ENCODE data around the gene CELF2.

CELF2 gene

DNA sequence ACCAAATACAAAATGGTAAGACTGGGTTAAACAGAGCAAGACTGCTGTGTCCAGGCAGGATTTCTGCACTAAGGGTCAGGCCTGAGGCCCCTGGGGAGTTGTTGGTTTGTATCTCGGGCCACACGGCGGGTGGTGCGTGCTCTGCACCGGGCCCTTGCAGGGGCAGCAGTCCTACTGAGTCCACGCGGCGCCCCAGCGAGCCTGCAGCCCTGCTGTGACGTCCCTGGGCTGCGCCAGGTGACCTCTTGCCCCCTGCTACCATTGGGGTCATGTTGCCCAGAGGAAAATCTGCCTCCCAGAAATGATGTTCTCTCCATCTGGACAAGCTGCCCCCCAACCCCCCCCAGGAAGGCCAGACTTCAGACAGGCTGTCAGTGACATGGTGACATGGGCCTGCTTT is 281.5 kb downstream of the CELF2 start:
- Histone ChIP-seq H3K27ac (ENCODE audit: extremely low read depth, low read depth, low read length) (no peak overlapping the region), H3K36me3 (ENCODE audit: control insufficient read depth in 2 of 2, insufficient read depth in 1 of 2, low read length in 2 of 2) (peaks cover 4 to 9% of the 10 kb centered on the region in 2 experiments; a peak in 2 of 3 replicates), H3K4me3 (ENCODE audit: low read depth, low read length) (no peak overlapping the region), H3K9me3 (ENCODE audit: control insufficient read depth, insufficient read depth, low read depth, low read length) (no peaks in the 10 kb centered on the region), H3K4me1 (ENCODE audit: control insufficient read depth, insufficient read depth, low read length) (no peaks in the 10 kb centered on the region)
- ChIA-PET POLR2A (no interaction called here), CTCF (no interaction called here)
- TF ChIP-seq SCRT2 (tag by site-specific recombination; IDR thresholded peaks at IDR 0.05): no peak
- no peak for TF ChIP-seq ZNF26 (tag by site-specific recombination; IDR thresholded peaks at IDR 0.05)
- TF ChIP-seq ZNF623 (tag by site-specific recombination; IDR thresholded peaks at IDR 0.05): no peak
- no peak for TF ChIP-seq GLI4 (tag by site-specific recombination; IDR thresholded peaks at IDR 0.05)
- no peak for TF ChIP-seq ZNF701 (tag by site-specific recombination; IDR thresholded peaks at IDR 0.05)
- TF ChIP-seq ZNF211 (tag by site-specific recombination; IDR thresholded peaks at IDR 0.05; ENCODE audit: low read depth): no peak
- no peak for TF ChIP-seq BCL6B (tag by site-specific recombination; IDR thresholded peaks at IDR 0.05)
- no peak for TF ChIP-seq ZNF175 (tag by site-specific recombination; IDR thresholded peaks at IDR 0.05)
- TF ChIP-seq ZNF692 (tag by site-specific recombination; IDR thresholded peaks at IDR 0.05): no peak
- no peak for TF ChIP-seq ZNF792 (tag by site-specific recombination; IDR thresholded peaks at IDR 0.05)
- TF ChIP-seq ZNF585B (tag by site-specific recombination; IDR thresholded peaks at IDR 0.05): no peak
- no peak for TF ChIP-seq ZNF580 (tag by site-specific recombination; IDR thresholded peaks at IDR 0.05)
- no peak for TF ChIP-seq SCRT1 (tag by site-specific recombination; IDR thresholded peaks at IDR 0.05; ENCODE audit: borderline replicate concordance)
- no peak for TF ChIP-seq ZNF549 (tag by site-specific recombination; IDR thresholded peaks at IDR 0.05)
- no peak for TF ChIP-seq KLF16 (tag by site-specific recombination; IDR thresholded peaks at IDR 0.05)

DNA sequence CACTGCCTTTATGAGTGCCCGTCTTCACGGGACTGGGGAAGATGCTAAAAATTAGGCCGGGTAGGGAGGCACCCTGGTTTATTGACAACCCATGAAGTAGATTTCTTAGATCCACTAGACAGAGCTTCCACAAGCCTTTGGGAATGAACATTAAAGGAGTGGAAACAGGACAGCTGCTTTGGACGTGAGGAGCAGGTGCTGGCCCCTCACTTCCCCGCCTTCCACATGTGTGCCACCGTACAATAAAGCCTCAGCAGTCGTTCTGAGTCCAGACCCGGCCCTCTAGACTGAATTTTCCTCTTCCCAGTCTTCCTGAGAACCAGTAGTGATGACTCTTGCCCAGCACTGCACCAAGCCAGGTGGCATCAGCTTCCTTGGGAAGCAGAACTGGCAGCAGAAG is 282.4 kb downstream of the CELF2 start:
- ChIA-PET CTCF (no interaction called here), POLR2A (no interaction called here)
- peaks cover 0 to 12% of the 10 kb centered on the region in 2 experiments; a peak in 2 of 3 replicates for H3K36me3 ChIP-seq (ENCODE audit: control insufficient read depth in 2 of 2, insufficient read depth in 1 of 2, low read length in 2 of 2)
- H3K4me1 ChIP-seq (ENCODE audit: control insufficient read depth, insufficient read depth, low read length): no peaks in the 10 kb centered on the region
- H3K4me3 ChIP-seq (ENCODE audit: low read depth, low read length): no peak overlapping the region
- no peak for TF ChIP-seq ZNF426 (tag by site-specific recombination; IDR thresholded peaks at IDR 0.05)
- TF ChIP-seq, protein P1, sequence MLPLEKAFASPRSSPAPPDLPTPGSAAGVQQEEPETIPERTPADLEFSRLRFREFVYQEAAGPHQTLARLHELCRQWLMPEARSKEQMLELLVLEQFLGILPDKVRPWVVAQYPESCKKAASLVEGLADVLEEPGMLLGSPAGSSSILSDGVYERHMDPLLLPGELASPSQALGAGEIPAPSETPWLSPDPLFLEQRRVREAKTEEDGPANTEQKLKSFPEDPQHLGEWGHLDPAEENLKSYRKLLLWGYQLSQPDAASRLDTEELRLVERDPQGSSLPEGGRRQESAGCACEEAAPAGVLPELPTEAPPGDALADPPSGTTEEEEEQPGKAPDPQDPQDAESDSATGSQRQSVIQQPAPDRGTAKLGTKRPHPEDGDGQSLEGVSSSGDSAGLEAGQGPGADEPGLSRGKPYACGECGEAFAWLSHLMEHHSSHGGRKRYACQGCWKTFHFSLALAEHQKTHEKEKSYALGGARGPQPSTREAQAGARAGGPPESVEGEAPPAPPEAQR (tag by site-specific recombination; IDR thresholded peaks at IDR 0.05): no peak
- H3K27ac ChIP-seq (ENCODE audit: extremely low read depth, low read depth, low read length): no peak overlapping the region
- no peaks in the 10 kb centered on the region for H3K9me3 ChIP-seq (ENCODE audit: control insufficient read depth, insufficient read depth, low read depth, low read length)

DNA sequence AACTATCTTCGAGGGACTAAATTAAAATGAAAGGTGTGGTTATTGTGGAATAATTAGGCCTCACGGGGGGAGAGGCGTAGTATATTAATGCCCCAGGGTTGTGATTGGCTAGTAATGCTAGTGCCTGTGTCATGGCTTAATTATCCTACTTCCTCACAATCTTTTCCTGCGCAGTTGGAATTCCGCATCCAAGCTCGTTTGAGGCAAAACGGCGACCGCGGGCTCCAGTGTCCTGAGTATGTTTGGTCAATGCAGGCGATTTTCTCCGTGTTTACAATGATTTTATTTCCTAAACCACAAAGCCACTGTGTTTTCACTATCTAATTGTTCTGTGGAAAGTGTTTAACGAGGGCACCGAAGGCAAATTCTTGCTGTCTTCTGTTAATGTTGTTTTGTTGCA is 282.9 kb downstream of the CELF2 start:
- CTCF ChIA-PET: no interaction called here
- Histone ChIP-seq H3K4me3 (ENCODE audit: low read depth, low read length) (no peak overlapping the region), H3K4me1 (ENCODE audit: control insufficient read depth, insufficient read depth, low read length) (no peaks in the 10 kb centered on the region), H3K9me3 (ENCODE audit: control insufficient read depth, insufficient read depth, low read depth, low read length) (no peaks in the 10 kb centered on the region), H3K36me3 (ENCODE audit: control insufficient read depth in 2 of 2, insufficient read depth in 1 of 2, low read length in 2 of 2) (peaks cover 0 to 12% of the 10 kb centered on the region in 2 experiments; a peak in 2 of 3 replicates), H3K27ac (ENCODE audit: extremely low read depth, low read depth, low read length) (no peak overlapping the region)
- POLR2A ChIA-PET: no interaction called here
- TF ChIP-seq, protein P2, sequence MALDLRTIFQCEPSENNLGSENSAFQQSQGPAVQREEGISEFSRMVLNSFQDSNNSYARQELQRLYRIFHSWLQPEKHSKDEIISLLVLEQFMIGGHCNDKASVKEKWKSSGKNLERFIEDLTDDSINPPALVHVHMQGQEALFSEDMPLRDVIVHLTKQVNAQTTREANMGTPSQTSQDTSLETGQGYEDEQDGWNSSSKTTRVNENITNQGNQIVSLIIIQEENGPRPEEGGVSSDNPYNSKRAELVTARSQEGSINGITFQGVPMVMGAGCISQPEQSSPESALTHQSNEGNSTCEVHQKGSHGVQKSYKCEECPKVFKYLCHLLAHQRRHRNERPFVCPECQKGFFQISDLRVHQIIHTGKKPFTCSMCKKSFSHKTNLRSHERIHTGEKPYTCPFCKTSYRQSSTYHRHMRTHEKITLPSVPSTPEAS (tag by site-specific recombination; IDR thresholded peaks at IDR 0.05): no peak
- TF ChIP-seq OVOL3 (tag by site-specific recombination; IDR thresholded peaks at IDR 0.05) (no peak), ZNF138 (tag by site-specific recombination; IDR thresholded peaks at IDR 0.05; ENCODE audit: borderline replicate concordance) (no peak), BCL11A (tag by site-specific recombination; IDR thresholded peaks at IDR 0.05; ENCODE audit: low read depth) (no peak)
- TF ChIP-seq, protein P3, sequence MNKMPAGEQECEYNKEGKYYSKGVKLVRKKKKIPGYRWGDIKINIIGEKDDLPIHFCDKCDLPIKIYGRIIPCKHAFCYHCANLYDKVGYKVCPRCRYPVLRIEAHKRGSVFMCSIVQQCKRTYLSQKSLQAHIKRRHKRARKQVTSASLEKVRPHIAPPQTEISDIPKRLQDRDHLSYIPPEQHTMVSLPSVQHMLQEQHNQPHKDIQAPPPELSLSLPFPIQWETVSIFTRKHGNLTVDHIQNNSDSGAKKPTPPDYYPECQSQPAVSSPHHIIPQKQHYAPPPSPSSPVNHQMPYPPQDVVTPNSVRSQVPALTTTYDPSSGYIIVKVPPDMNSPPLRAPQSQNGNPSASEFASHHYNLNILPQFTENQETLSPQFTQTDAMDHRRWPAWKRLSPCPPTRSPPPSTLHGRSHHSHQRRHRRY (tag by site-specific recombination; IDR thresholded peaks at IDR 0.05): no peak
- TF ChIP-seq, protein P4, sequence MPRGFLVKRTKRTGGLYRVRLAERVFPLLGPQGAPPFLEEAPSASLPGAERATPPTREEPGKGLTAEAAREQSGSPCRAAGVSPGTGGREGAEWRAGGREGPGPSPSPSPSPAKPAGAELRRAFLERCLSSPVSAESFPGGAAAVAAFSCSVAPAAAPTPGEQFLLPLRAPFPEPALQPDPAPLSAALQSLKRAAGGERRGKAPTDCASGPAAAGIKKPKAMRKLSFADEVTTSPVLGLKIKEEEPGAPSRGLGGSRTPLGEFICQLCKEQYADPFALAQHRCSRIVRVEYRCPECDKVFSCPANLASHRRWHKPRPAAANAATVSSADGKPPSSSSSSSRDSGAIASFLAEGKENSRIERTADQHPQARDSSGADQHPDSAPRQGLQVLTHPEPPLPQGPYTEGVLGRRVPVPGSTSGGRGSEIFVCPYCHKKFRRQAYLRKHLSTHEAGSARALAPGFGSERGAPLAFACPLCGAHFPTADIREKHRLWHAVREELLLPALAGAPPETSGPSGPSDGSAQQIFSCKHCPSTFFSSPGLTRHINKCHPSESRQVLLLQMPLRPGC (tag by site-specific recombination; IDR thresholded peaks at IDR 0.05): no peak
